OCI-LY7 (cell line): ENCODE results near the gene EFNA4.

Experiments used
- EZH2phosphoT487 ChIP-seq: fragments of 200-600 bp; sonication (generic); IDR thresholded peaks from 2 replicates; pipeline ENCODE4 v1.6.1; 2018; ENCODE audit warnings: low read depth, borderline replicate concordance, mild to moderate bottlenecking, mixed run types, antibody characterized with exemption, low read length, moderate library complexity, mixed read lengths
- TF ChIP-seq, protein P1 (sequence below): fragments of 200-600 bp; sonication (generic); conservative IDR thresholded peaks from 2 replicates; pipeline ENCODE4 v1.5.1; 2014; ENCODE audit warnings: mild to moderate bottlenecking, antibody characterized with exemption, low read length, moderate library complexity, mixed read lengths

DNA sequence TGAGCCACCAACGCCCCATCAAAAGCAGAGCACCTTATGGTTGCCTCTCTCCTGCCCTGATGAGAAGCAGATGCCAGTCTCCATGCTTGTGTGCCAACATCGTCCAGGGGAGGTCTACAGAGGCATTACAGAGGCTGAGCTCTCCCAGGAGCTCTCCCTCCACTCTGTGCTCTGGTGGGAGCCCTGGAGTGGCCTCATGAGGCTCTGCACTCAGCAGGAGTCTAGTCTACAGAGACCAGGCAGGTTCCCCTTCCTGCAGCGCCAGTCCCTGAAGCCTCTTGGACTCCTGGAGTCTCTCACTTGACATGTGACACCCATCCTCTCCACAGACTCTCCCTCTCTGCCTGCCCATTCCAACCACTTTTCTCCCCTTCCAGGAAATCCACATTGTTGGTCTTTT is 26.5 kb upstream of the EFNA4 start:
- TF ChIP-seq, protein P1, sequence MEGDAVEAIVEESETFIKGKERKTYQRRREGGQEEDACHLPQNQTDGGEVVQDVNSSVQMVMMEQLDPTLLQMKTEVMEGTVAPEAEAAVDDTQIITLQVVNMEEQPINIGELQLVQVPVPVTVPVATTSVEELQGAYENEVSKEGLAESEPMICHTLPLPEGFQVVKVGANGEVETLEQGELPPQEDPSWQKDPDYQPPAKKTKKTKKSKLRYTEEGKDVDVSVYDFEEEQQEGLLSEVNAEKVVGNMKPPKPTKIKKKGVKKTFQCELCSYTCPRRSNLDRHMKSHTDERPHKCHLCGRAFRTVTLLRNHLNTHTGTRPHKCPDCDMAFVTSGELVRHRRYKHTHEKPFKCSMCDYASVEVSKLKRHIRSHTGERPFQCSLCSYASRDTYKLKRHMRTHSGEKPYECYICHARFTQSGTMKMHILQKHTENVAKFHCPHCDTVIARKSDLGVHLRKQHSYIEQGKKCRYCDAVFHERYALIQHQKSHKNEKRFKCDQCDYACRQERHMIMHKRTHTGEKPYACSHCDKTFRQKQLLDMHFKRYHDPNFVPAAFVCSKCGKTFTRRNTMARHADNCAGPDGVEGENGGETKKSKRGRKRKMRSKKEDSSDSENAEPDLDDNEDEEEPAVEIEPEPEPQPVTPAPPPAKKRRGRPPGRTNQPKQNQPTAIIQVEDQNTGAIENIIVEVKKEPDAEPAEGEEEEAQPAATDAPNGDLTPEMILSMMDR: no peak
- no peak for TF ChIP-seq EZH2phosphoT487
